ENCODE results near the gene EVC.

Gene EVC

GRCh38 chr4:5816101-5816500 lies 105.1 kb downstream of the EVC start:
- H3K36me3 ChIP-seq (ENCODE audit: control insufficient read depth, insufficient read depth, low read length) = peaks cover 7% of the 10 kb centered on the region
- H3K9ac ChIP-seq (ENCODE audit: low read length) = no peak overlapping the region
- no peak overlapping the region for H3K27ac ChIP-seq (ENCODE audit: low read depth, low read length)
- H3K4me1 ChIP-seq (ENCODE audit: control insufficient read depth, insufficient read depth, low read length) = peaks cover 2% of the 10 kb centered on the region
- H3K4me3 ChIP-seq (ENCODE audit: low read length) = no peak overlapping the region
- no peaks in the 10 kb centered on the region for H3K27me3 ChIP-seq (ENCODE audit: control insufficient read depth, insufficient read depth, low read length)

GRCh38 chr4:5816851-5817375 lies 105.9 kb downstream of the EVC start:
- H3K9ac ChIP-seq (ENCODE audit: low read length) = no peak overlapping the region
- H3K36me3 ChIP-seq (ENCODE audit: control insufficient read depth, insufficient read depth, low read length) = peaks cover 9% of the 10 kb centered on the region
- no peak overlapping the region for H3K4me3 ChIP-seq (ENCODE audit: low read length)
- H3K4me1 ChIP-seq (ENCODE audit: control insufficient read depth, insufficient read depth, low read length) = peaks cover 2% of the 10 kb centered on the region
- H3K27ac ChIP-seq (ENCODE audit: low read depth, low read length) = no peak overlapping the region
- H3K27me3 ChIP-seq (ENCODE audit: control insufficient read depth, insufficient read depth, low read length) = no peaks in the 10 kb centered on the region

- Histone ChIP-seq H3K36me3 (ENCODE audit: control insufficient read depth, insufficient read depth, low read length) (peaks cover 6% of the 10 kb centered on the region), H3K4me3 (ENCODE audit: low read length) (no peak overlapping the region), H3K4me1 (ENCODE audit: control insufficient read depth, insufficient read depth, low read length) (no peaks in the 10 kb centered on the region), H3K27me3 (ENCODE audit: control insufficient read depth, insufficient read depth, low read length) (no peaks in the 10 kb centered on the region), H3K9ac (ENCODE audit: low read length) (no peak overlapping the region), H3K27ac (ENCODE audit: low read depth, low read length) (no peak overlapping the region)
Measured at GRCh38 chr4:5821665-5822358, 110.8 kb downstream of the EVC start.

GRCh38 chr4:5822619-5823018 lies 111.6 kb downstream of the EVC start:
- Histone ChIP-seq H3K27me3 (ENCODE audit: control insufficient read depth, insufficient read depth, low read length) (no peaks in the 10 kb centered on the region), H3K9ac (ENCODE audit: low read length) (no peak overlapping the region), H3K4me3 (ENCODE audit: low read length) (no peak overlapping the region), H3K36me3 (ENCODE audit: control insufficient read depth, insufficient read depth, low read length) (peaks cover 6% of the 10 kb centered on the region), H3K4me1 (ENCODE audit: control insufficient read depth, insufficient read depth, low read length) (no peaks in the 10 kb centered on the region), H3K27ac (ENCODE audit: low read depth, low read length) (no peak overlapping the region)

GRCh38 chr4:5823542-5824211 lies 112.7 kb downstream of the EVC start:
- Histone ChIP-seq H3K27ac (ENCODE audit: low read depth, low read length) (no peak overlapping the region), H3K9ac (ENCODE audit: low read length) (no peak overlapping the region), H3K4me1 (ENCODE audit: control insufficient read depth, insufficient read depth, low read length) (no peaks in the 10 kb centered on the region), H3K36me3 (ENCODE audit: control insufficient read depth, insufficient read depth, low read length) (peaks cover 6% of the 10 kb centered on the region), H3K4me3 (ENCODE audit: low read length) (no peak overlapping the region), H3K27me3 (ENCODE audit: control insufficient read depth, insufficient read depth, low read length) (no peaks in the 10 kb centered on the region)

- Histone ChIP-seq H3K36me3 (ENCODE audit: control insufficient read depth, insufficient read depth, low read length) (peaks cover 6% of the 10 kb centered on the region), H3K4me3 (ENCODE audit: low read length) (no peak overlapping the region), H3K4me1 (ENCODE audit: control insufficient read depth, insufficient read depth, low read length) (no peaks in the 10 kb centered on the region), H3K27me3 (ENCODE audit: control insufficient read depth, insufficient read depth, low read length) (no peaks in the 10 kb centered on the region), H3K27ac (ENCODE audit: low read depth, low read length) (no peak overlapping the region), H3K9ac (ENCODE audit: low read length) (no peak overlapping the region)
Measured at GRCh38 chr4:5824227-5824626, 113.2 kb downstream of the EVC start.

- H3K4me1 ChIP-seq (ENCODE audit: control insufficient read depth, insufficient read depth, low read length) = no peaks in the 10 kb centered on the region
- H3K27me3 ChIP-seq (ENCODE audit: control insufficient read depth, insufficient read depth, low read length) = no peaks in the 10 kb centered on the region
- H3K9ac ChIP-seq (ENCODE audit: low read length) = no peak overlapping the region
- no peak overlapping the region for H3K27ac ChIP-seq (ENCODE audit: low read depth, low read length)
- peaks cover 6% of the 10 kb centered on the region for H3K36me3 ChIP-seq (ENCODE audit: control insufficient read depth, insufficient read depth, low read length)
- H3K4me3 ChIP-seq (ENCODE audit: low read length) = no peak overlapping the region
Measured at GRCh38 chr4:5824635-5825034, 113.6 kb downstream of the EVC start.

GRCh38 chr4:5825321-5826041 lies 114.5 kb downstream of the EVC start:
- H3K36me3 ChIP-seq (ENCODE audit: control insufficient read depth, insufficient read depth, low read length) = peaks cover 2% of the 10 kb centered on the region
- H3K9ac ChIP-seq (ENCODE audit: low read length) = no peak overlapping the region
- no peak overlapping the region for H3K4me3 ChIP-seq (ENCODE audit: low read length)

GRCh38 chr4:5826437-5827107 lies 115.6 kb downstream of the EVC start:
- Histone ChIP-seq H3K36me3 (ENCODE audit: control insufficient read depth, insufficient read depth, low read length) (peaks cover 2% of the 10 kb centered on the region), H3K4me3 (ENCODE audit: low read length) (no peak overlapping the region), H3K4me1 (ENCODE audit: control insufficient read depth, insufficient read depth, low read length) (no peaks in the 10 kb centered on the region), H3K9ac (ENCODE audit: low read length) (no peak overlapping the region), H3K27me3 (ENCODE audit: control insufficient read depth, insufficient read depth, low read length) (no peaks in the 10 kb centered on the region), H3K27ac (ENCODE audit: low read depth, low read length) (no peak overlapping the region)

More at GRCh38 chr4:5825321-5826041, 114.5 kb downstream of the EVC start:
- no peaks in the 10 kb centered on the region for H3K4me1 ChIP-seq (ENCODE audit: control insufficient read depth, insufficient read depth, low read length)
- H3K27ac ChIP-seq (ENCODE audit: low read depth, low read length) = no peak overlapping the region
- H3K27me3 ChIP-seq (ENCODE audit: control insufficient read depth, insufficient read depth, low read length) = no peaks in the 10 kb centered on the region

GRCh38 chr4:5827108-5828004 lies 116.4 kb downstream of the EVC start:
- no peak overlapping the region for H3K9ac ChIP-seq (ENCODE audit: low read length)
- H3K4me3 ChIP-seq (ENCODE audit: low read length) = no peak overlapping the region
- H3K36me3 ChIP-seq (ENCODE audit: control insufficient read depth, insufficient read depth, low read length) = no peaks in the 10 kb centered on the region
- no peak overlapping the region for H3K27ac ChIP-seq (ENCODE audit: low read depth, low read length)
- no peaks in the 10 kb centered on the region for H3K27me3 ChIP-seq (ENCODE audit: control insufficient read depth, insufficient read depth, low read length)
- no peaks in the 10 kb centered on the region for H3K4me1 ChIP-seq (ENCODE audit: control insufficient read depth, insufficient read depth, low read length)

- Histone ChIP-seq H3K27ac (ENCODE audit: low read depth, low read length) (no peak overlapping the region), H3K4me3 (ENCODE audit: low read length) (no peak overlapping the region), H3K27me3 (ENCODE audit: control insufficient read depth, insufficient read depth, low read length) (no peaks in the 10 kb centered on the region), H3K4me1 (ENCODE audit: control insufficient read depth, insufficient read depth, low read length) (no peaks in the 10 kb centered on the region), H3K36me3 (ENCODE audit: control insufficient read depth, insufficient read depth, low read length) (no peaks in the 10 kb centered on the region), H3K9ac (ENCODE audit: low read length) (no peak overlapping the region)
Measured at GRCh38 chr4:5828005-5828391, 117.0 kb downstream of the EVC start.
